SK-N-SH (cell line): Measurements from ENCODE around the gene NCF2. TPM values are rescaled to one million over a fixed set of nuclear protein-coding genes. Genes with fewer than 3 reads are reported as not detected.

Experiments
- CTCF ChIA-PET: fragments of 300-600, 350-600 bp; formaldehyde crosslinking; extraction: SDS; loops from one replicate; lab custom pipeline; 2021; lab: Yijun Ruan, JAX
- POLR2A ChIA-PET: fragments of 350-600 bp; sonication (Branson Sonifier 250); formaldehyde crosslinking; extraction: SDS; loops from one replicate; lab custom pipeline; 2020; ENCODE audit warnings: antibody characterized with exemption, inconsistent platforms; lab: Yijun Ruan, JAX
- DNase-seq: peaks from one replicate; pipeline ENCODE4 v3.0.0; 2012
- H2AFZ ChIP-seq: fragments of 200-600 bp; sonication (generic); 2 replicates; pipeline ENCODE4 v1.8.1; 2016; ENCODE audit warnings: antibody characterized with exemption, mild to moderate bottlenecking, low read depth
- H3F3A ChIP-seq: fragments of 200-600 bp; sonication (generic); replicated peaks from 2 replicates; pipeline ENCODE3; 2016; ENCODE audit warnings: antibody characterized with exemption, mild to moderate bottlenecking; ENCODE audit not compliant: insufficient read depth
- H3K27ac ChIP-seq, 2 experiments: fragments of 200-500 bp in 1 of 2; fragments of 200-600 bp in 1 of 2; sonication (Bioruptor generic) in 1 of 2; sonication (generic), shearing (Covaris generic) in 1 of 2; 2 replicates each; pipeline versions ENCODE4 v1.5.1 to v1.6.1; 2014 to 2016; ENCODE audit warnings: low read depth in 2 of 2, inconsistent platforms in 1 of 2, low read length in 1 of 2, mild to moderate bottlenecking in 1 of 2, mixed read lengths in 1 of 2
- H3K27me3 ChIP-seq: fragments of 200-600 bp; sonication (generic), shearing (Covaris generic); 2 replicates; pipeline ENCODE4 v1.6.1; 2016; ENCODE audit warnings: mixed run types; ENCODE audit not compliant: insufficient read depth
- H3K36me3 ChIP-seq, 2 experiments: fragments of 200-500 bp in 1 of 2; fragments of 200-600 bp in 1 of 2; sonication (Bioruptor generic) in 1 of 2; sonication (generic) in 1 of 2; replicated peaks in 1 of 2; 2 replicates each; pipeline versions ENCODE3 to v1.5.1; 2014 to 2016; ENCODE audit warnings: low read length in 1 of 2, mild to moderate bottlenecking in 1 of 2; ENCODE audit not compliant: insufficient read depth in 2 of 2, control insufficient read depth in 1 of 2
- H3K4me1 ChIP-seq, 2 experiments: fragments of 200-500 bp in 1 of 2; fragments of 200-600 bp in 1 of 2; sonication (Bioruptor generic) in 1 of 2; sonication (generic), shearing (Covaris generic) in 1 of 2; 2 replicates each; pipeline versions ENCODE4 v1.5.1 to v1.6.1; 2014 to 2016; ENCODE audit warnings: low read depth in 1 of 2, low read length in 1 of 2, mixed run types in 1 of 2; ENCODE audit not compliant: insufficient read depth in 2 of 2, control insufficient read depth in 1 of 2
- H3K4me2 ChIP-seq: fragments of 200-600 bp; sonication (generic), shearing (Covaris generic); 2 replicates; pipeline ENCODE4 v1.6.1; 2017; ENCODE audit warnings: mixed run types
- H3K4me3 ChIP-seq, 2 experiments: fragments of 200-500 bp in 1 of 2; fragments of 200-600 bp in 1 of 2; sonication (Bioruptor generic) in 1 of 2; sonication (generic), shearing (Covaris generic) in 1 of 2; 2 replicates each; pipeline versions ENCODE4 v1.5.1 to v1.8.1; 2014 to 2016; ENCODE audit warnings: low read depth in 2 of 2, inconsistent platforms in 1 of 2, low read length in 1 of 2, mild to moderate bottlenecking in 1 of 2, mixed read lengths in 1 of 2, moderate library complexity in 1 of 2
- H3K79me2 ChIP-seq: fragments of 200-600 bp; sonication (generic); 2 replicates; pipeline ENCODE4 v1.8.1; 2017; ENCODE audit warnings: mild to moderate bottlenecking; ENCODE audit not compliant: insufficient read depth
- H3K9ac ChIP-seq: fragments of 200-600 bp; sonication (generic); 2 replicates; pipeline ENCODE4 v1.6.1; 2017; ENCODE audit warnings: mixed run types
- H3K9me2 ChIP-seq: fragments of 200-600 bp; sonication (generic); 2 replicates; pipeline ENCODE4 v1.6.1; 2017; ENCODE audit warnings: mixed run types
- H3K9me3 ChIP-seq: fragments of 200-600 bp; sonication (generic); 2 replicates; pipeline ENCODE4 v1.6.1; 2017; ENCODE audit warnings: mixed run types, mild to moderate bottlenecking, moderate library complexity
- H4K20me1 ChIP-seq: fragments of 200-600 bp; sonication (generic); 2 replicates; pipeline ENCODE4 v1.6.1; 2017; ENCODE audit warnings: mild to moderate bottlenecking, mixed run types; ENCODE audit not compliant: insufficient read depth
- CTCF ChIP-seq: fragments of 200-600 bp; sonication (generic); IDR thresholded peaks from 2 replicates; pipeline ENCODE4 v1.6.1; 2017; ENCODE audit warnings: antibody characterized with exemption, mild to moderate bottlenecking, moderate library complexity
- ELF1 ChIP-seq: IDR thresholded peaks from 2 replicates; pipeline ENCODE4 v1.4.0; 2012
- EP300 ChIP-seq, 2 experiments: IDR thresholded peaks; 2 replicates each; pipeline versions ENCODE4 v1.4.0 to v1.6.1; 2012; ENCODE audit warnings: borderline replicate concordance in 1 of 2, low read depth in 1 of 2, low read length in 1 of 2
- FOXJ3 ChIP-seq: sonication (generic); formaldehyde crosslinking; IDR thresholded peaks from 2 replicates; pipeline ENCODE4 v1.5.1; 2020; ENCODE audit warnings: mild to moderate bottlenecking, missing genetic modification reagents
- GABPA ChIP-seq: IDR thresholded peaks from 2 replicates; pipeline ENCODE4 v1.4.0; 2012; ENCODE audit warnings: low read depth, mild to moderate bottlenecking
- MXI1 ChIP-seq: IDR thresholded peaks from 2 replicates; pipeline ENCODE4 v1.6.1; 2012; ENCODE audit warnings: mild to moderate bottlenecking, low read depth, low read length, improper control_type of control experiment
- PBX3 ChIP-seq: IDR thresholded peaks from 2 replicates; pipeline ENCODE4; 2012
- POLR2AphosphoS5 ChIP-seq: IDR thresholded peaks from 2 replicates; pipeline ENCODE4 v1.6.1; 2012; ENCODE audit warnings: low read depth, low read length
- RAD21 ChIP-seq: IDR thresholded peaks from 2 replicates; pipeline ENCODE4 v1.6.1; 2012; ENCODE audit warnings: mild to moderate bottlenecking, low read length
- RCOR1 ChIP-seq: fragments of 150-350 bp; IDR thresholded peaks from 2 replicates; pipeline ENCODE4 v1.6.1; 2017; ENCODE audit warnings: antibody characterized with exemption, low read length
- RXRA ChIP-seq: IDR thresholded peaks from 2 replicates; pipeline ENCODE4 v1.4.0; 2012; ENCODE audit warnings: low read depth, mild to moderate bottlenecking, borderline replicate concordance
- SIN3A ChIP-seq: IDR thresholded peaks from 2 replicates; pipeline ENCODE4 v1.6.1; 2012; ENCODE audit warnings: low read depth, mild to moderate bottlenecking, low read length, moderate library complexity, borderline replicate concordance
- SMC3 ChIP-seq: IDR thresholded peaks from 2 replicates; pipeline ENCODE4 v1.6.1; 2012; ENCODE audit warnings: low read depth, low read length, improper control_type of control experiment
- TCF12 ChIP-seq: IDR thresholded peaks from 2 replicates; pipeline ENCODE4 v1.4.0; 2012
- TEAD4 ChIP-seq: IDR thresholded peaks from 2 replicates; pipeline ENCODE4 v1.4.0; 2012; ENCODE audit warnings: mild to moderate bottlenecking, borderline replicate concordance; ENCODE audit not compliant: insufficient read depth
- WGBS: methylation state at CpG from one replicate; pipeline ENCODE4 v1.1.6; 2017; ENCODE audit warnings: low lambda C conversion rate; 5-methylcytosine and 5-hydroxymethylcytosine counted together
- polyA plus RNA-seq, 3 experiments: library from polyadenylated mRNA; depleted of rRNA; stranded (reverse); fragments of >200 nt; gene quantifications; 2 replicates each; pipeline ENCODE4 v1.2.3, GENCODE V29; 2012
- TF ChIP-seq, protein P1 (sequence below): fragments of 150-350 bp; IDR thresholded peaks from 2 replicates; pipeline ENCODE4 v1.6.1; 2016; ENCODE audit warnings: mild to moderate bottlenecking, low read depth, low read length

The NCF2 gene
- polyA plus RNA-seq, 1 of the 3 experiments (the other 2 are of a cell fraction), result 2.0 TPM

DNA sequence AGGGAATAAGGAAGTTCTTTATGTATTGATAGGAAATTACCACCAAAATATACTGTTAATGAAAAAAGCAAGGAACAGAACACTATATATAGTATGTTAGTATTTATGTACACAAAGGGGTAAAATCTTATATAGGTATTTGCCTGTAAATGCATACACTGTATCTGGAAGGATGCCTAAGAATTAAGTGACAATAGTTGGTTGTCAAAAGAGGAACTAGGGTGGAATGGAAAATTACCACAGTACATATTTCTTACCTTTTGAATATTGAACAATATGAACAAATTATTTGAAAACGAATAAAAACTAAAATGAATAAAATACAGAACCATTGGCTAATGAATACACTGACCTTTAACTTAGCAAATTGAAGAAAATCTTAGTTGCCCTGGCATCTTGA, 31.8 kb upstream of the NCF2 start:
- H3K27ac ChIP-seq, result peak overlapping the region in 1 of 2 experiments; percentile 47; a peak in 1 of 4 replicates
- TF ChIP-seq EP300 (IDR thresholded peaks at IDR 0.05; ENCODE audit: borderline replicate concordance in 1 of 2, low read depth in 1 of 2, low read length in 1 of 2) (no peak), MXI1 (no peak), SIN3A (no peak), CTCF (no peak), SMC3 (no peak), RXRA (no peak), FOXJ3 (CRISPR knock-in tag) (no peak), POLR2AphosphoS5 (no peak), ELF1 (no peak), GABPA (no peak), RAD21 (no peak), PBX3 (no peak)
- TF ChIP-seq, protein P1, sequence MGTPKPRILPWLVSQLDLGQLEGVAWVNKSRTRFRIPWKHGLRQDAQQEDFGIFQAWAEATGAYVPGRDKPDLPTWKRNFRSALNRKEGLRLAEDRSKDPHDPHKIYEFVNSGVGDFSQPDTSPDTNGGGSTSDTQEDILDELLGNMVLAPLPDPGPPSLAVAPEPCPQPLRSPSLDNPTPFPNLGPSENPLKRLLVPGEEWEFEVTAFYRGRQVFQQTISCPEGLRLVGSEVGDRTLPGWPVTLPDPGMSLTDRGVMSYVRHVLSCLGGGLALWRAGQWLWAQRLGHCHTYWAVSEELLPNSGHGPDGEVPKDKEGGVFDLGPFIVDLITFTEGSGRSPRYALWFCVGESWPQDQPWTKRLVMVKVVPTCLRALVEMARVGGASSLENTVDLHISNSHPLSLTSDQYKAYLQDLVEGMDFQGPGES, result no peak
- no peak overlapping the region for H3K9ac ChIP-seq
- DNase-seq, result no peak
- no peak overlapping the region for H2AFZ ChIP-seq
- ChIA-PET CTCF (interaction anchor here (0.9 to 1.4 kb wide), 6 partner anchors 11 to 597 kb away, joined by 3 to 7 read pairs (median 4); no protein-coding TSS in a partner anchor), POLR2A (no interaction called here)
- H3K27me3 ChIP-seq, result no peaks in the 10 kb centered on the region
- 83% methylated on average over 1 of the region's 1 CpG for WGBS
- peaks cover 3 to 12% of the 10 kb centered on the region in 2 experiments; a peak in 2 of 4 replicates for H3K4me1 ChIP-seq
- H3K9me2 ChIP-seq, result no peaks in the 10 kb centered on the region
- no peak overlapping the region for H3K4me3 ChIP-seq
- peaks cover 7% of the 10 kb centered on the region for H4K20me1 ChIP-seq
- H3K36me3 ChIP-seq, result peaks cover 26 to 31% of the 10 kb centered on the region in 2 experiments
- no peak overlapping the region for H3K4me2 ChIP-seq
- peaks cover 34% of the 10 kb centered on the region for H3F3A ChIP-seq
- peaks cover 17% of the 10 kb centered on the region; the same call in 1 of the 2 replicates for H3K79me2 ChIP-seq
- H3K9me3 ChIP-seq, result no peaks in the 10 kb centered on the region

DNA sequence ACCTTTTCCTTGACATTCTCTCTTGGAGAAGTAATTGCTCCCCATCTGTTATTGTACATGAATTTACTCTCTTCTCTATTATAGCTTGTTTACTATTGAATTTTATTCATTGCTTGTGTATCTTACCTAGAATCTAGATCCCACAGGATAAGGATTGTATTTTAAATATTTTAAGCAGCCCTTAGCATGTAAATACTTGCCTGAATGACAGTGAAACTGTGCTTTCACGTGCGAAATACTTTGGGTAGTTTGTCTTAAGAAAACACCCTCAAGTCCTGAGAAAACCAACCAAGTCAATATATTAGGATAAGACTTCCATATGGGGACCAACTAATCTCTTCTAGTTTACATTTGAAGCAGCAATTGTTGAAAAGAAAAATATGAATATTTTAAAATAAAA, 30.1 kb upstream of the NCF2 start:
- H3K9me3 ChIP-seq, result no peaks in the 10 kb centered on the region
- no peaks in the 10 kb centered on the region for H3K9me2 ChIP-seq
- DNase-seq, result no peak
- no peaks in the 10 kb centered on the region for H4K20me1 ChIP-seq
- H3K27ac ChIP-seq, result no peak overlapping the region
- TF ChIP-seq SMC3 (no peak), RAD21 (no peak), RCOR1 (no peak), TEAD4 (no peak), RXRA (no peak), MXI1 (no peak), SIN3A (no peak), TCF12 (no peak), ELF1 (no peak), EP300 (IDR thresholded peaks at IDR 0.05; ENCODE audit: borderline replicate concordance in 1 of 2, low read depth in 1 of 2, low read length in 1 of 2) (no peak)
- 95% methylated on average over 2 of the region's 2 CpGs for WGBS
- ChIA-PET CTCF (interaction anchor here (1.6 to 2.5 kb wide), 2 partner anchors 13 to 339 kb away, joined by 6 to 13 read pairs; no protein-coding TSS in a partner anchor), POLR2A (no interaction called here)
- no peaks in the 10 kb centered on the region for H3K27me3 ChIP-seq
- H3K4me3 ChIP-seq, result no peak overlapping the region
- no peak overlapping the region for H3K9ac ChIP-seq
- H3K79me2 ChIP-seq, result peaks cover under 1% of the 10 kb centered on the region; the same call in 1 of the 2 replicates
- H3K4me2 ChIP-seq, result no peak overlapping the region
- H2AFZ ChIP-seq, result no peak overlapping the region
- peaks cover 27% of the 10 kb centered on the region for H3F3A ChIP-seq
- H3K4me1 ChIP-seq, result peaks cover 0 to 3% of the 10 kb centered on the region in 2 experiments; a peak in 1 of 4 replicates
- H3K36me3 ChIP-seq, result peaks cover 9 to 14% of the 10 kb centered on the region in 2 experiments
